ENCODE data around the gene C1orf105.

GRCh38 chr1:172401892-172402291, 18.6 kb upstream of the C1orf105 start:
- TF ChIP-seq POLR2AphosphoS5 (IDR thresholded peaks at IDR 0.05) (no peak), POLR2A (IDR thresholded peaks at IDR 0.05) (no peak)

All from suprapubic skin (tissue), 4 donors.